PFSK-1 (cell line): ENCODE results near the gene OR14A16.

Experiments
- FOXP2 ChIP-seq: optimal IDR thresholded peaks from 2 replicates; pipeline ENCODE3; 2011; ENCODE audit warnings: borderline replicate concordance, control low read depth, inconsistent platforms; ENCODE audit not compliant: insufficient read depth; ENCODE audit errors: extremely low read length, extremely low read depth
- POLR2AphosphoS5 ChIP-seq: IDR thresholded peaks from 2 replicates; pipeline ENCODE4 v1.6.1; 2012; ENCODE audit warnings: low read depth, mild to moderate bottlenecking, control low read depth, low read length, moderate library complexity
- REST ChIP-seq, 2 experiments: IDR thresholded peaks; 2 replicates each; pipeline versions ENCODE4 v1.6.1 to v1.8.0; 2011 to 2012; ENCODE audit warnings: low read depth in 2 of 2, low read length in 2 of 2, control low read depth in 1 of 2, inconsistent platforms in 1 of 2, mild to moderate bottlenecking in 1 of 2, moderate library complexity in 1 of 2; ENCODE audit not compliant: insufficient read depth in 1 of 2
- SIN3A ChIP-seq: IDR thresholded peaks from 2 replicates; pipeline ENCODE4 v1.6.1; 2012; ENCODE audit warnings: mild to moderate bottlenecking, low read length, moderate library complexity, borderline replicate concordance; ENCODE audit not compliant: insufficient read depth
- TAF1 ChIP-seq: IDR thresholded peaks from 2 replicates; pipeline ENCODE4 v1.6.1; 2012; ENCODE audit warnings: low read length, control low read depth, borderline replicate concordance; ENCODE audit not compliant: insufficient read depth

GRCh38 chr1:247857069-247857984 is 33.4 kb upstream of the OR14A16 start, which contains the start of gene TRIM58:
- TF ChIP-seq TAF1 (no peak), POLR2AphosphoS5 (no peak), SIN3A (no peak), REST (IDR thresholded peaks at IDR 0.05; ENCODE audit: insufficient read depth in 1 of 2, low read depth in 2 of 2, low read length in 2 of 2) (no peak), FOXP2 (no peak)
